C4-2B (cell line): ENCODE measurements around the gene GRK2.

Source experiments
- ZFX ChIP-seq: fragments of 450-650 bp; IDR thresholded peaks from 2 replicates; pipeline ENCODE4 v1.6.1; 2017
- TF ChIP-seq, protein P1 (sequence below): fragments of 450-650 bp; conservative IDR thresholded peaks from 2 replicates; pipeline ENCODE4 v1.5.1; 2017; ENCODE audit warnings: mild to moderate bottlenecking

DNA sequence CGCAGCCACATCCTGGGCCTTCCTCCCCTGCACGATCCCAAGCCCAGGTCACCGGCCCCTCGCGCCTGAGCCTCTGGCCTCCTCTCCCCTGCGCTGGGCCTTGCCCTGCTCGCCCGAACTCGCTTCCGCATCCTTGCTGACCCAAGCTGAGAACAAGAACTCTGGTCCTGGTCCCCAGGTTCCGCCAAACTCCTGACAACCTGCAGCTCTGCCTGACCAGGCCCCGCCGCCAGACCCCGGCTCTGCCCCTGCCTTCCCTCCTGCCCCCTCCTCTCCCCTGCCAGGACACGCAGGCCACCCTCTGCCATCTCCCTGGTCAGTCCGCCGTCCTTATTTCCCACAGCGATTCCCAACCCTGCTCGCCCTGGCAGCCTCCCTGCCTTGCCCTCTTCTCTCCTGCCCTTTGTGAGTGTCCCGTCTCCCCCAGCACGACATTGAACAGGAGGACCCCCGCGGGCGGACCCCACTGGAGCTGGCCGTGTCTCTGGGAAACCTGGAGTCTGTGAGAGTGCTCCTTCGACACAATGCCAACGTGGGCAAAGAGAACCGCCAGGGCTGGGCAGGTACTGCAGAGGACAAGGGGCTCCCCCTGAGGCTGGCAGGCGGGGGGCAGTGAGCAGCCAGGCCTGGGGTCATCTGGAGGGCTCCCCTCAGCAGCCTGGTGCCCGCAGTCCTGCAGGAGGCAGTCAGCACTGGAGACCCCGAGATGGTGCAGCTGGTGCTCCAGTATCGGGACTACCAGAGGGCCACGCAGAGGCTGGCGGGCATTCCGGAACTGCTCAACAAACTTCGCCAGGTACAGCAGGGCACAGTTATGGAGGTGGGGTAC is 23.6 kb downstream of the GRK2 start:
- TF ChIP-seq, protein P1, sequence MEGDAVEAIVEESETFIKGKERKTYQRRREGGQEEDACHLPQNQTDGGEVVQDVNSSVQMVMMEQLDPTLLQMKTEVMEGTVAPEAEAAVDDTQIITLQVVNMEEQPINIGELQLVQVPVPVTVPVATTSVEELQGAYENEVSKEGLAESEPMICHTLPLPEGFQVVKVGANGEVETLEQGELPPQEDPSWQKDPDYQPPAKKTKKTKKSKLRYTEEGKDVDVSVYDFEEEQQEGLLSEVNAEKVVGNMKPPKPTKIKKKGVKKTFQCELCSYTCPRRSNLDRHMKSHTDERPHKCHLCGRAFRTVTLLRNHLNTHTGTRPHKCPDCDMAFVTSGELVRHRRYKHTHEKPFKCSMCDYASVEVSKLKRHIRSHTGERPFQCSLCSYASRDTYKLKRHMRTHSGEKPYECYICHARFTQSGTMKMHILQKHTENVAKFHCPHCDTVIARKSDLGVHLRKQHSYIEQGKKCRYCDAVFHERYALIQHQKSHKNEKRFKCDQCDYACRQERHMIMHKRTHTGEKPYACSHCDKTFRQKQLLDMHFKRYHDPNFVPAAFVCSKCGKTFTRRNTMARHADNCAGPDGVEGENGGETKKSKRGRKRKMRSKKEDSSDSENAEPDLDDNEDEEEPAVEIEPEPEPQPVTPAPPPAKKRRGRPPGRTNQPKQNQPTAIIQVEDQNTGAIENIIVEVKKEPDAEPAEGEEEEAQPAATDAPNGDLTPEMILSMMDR, result no peak
- peak; percentile 68; the same call in 1 of the 2 replicates for TF ChIP-seq ZFX
